ENCODE results near the gene ZBTB7C.

ZBTB7C gene

GRCh38 chr18:48179666-48180065 lies 229.5 kb downstream of the ZBTB7C start:
- no peak overlapping the region for H3K4me3 ChIP-seq (ENCODE audit: low read depth, low read length)
- H3K36me3 ChIP-seq (ENCODE audit: control insufficient read depth in 2 of 2, insufficient read depth in 1 of 2, low read length in 2 of 2): no peaks in the 10 kb centered on the region
- H3K4me1 ChIP-seq (ENCODE audit: control insufficient read depth, insufficient read depth, low read length): 0 out of 2 replicates have a peak, but pooled peaks cover 7% of the 10 kb centered on the region
- CTCF ChIA-PET: interaction anchor here (0.8 kb wide), 1 partner anchor 12 kb away, joined by 3 read pairs; no protein-coding TSS in a partner anchor
- TF ChIP-seq ZNF76 (tag by site-specific recombination; IDR thresholded peaks at IDR 0.05; ENCODE audit: borderline replicate concordance, low read depth): no peak
- no peak for TF ChIP-seq ZNF16 (tag by site-specific recombination; IDR thresholded peaks at IDR 0.05; ENCODE audit: low read depth)
- TF ChIP-seq ZNF394 (tag by site-specific recombination; IDR thresholded peaks at IDR 0.05; ENCODE audit: borderline replicate concordance): no peak
- TF ChIP-seq KLF1 (tag by site-specific recombination; IDR thresholded peaks at IDR 0.05): no peak
- TF ChIP-seq ZNF366 (tag by site-specific recombination; conservative IDR thresholded peaks at IDR 0.05): peak; percentile 94
- POLR2A ChIA-PET: no interaction called here
- H3K9me3 ChIP-seq (ENCODE audit: control insufficient read depth, insufficient read depth, low read depth, low read length): no peaks in the 10 kb centered on the region
- no peak overlapping the region for H3K27ac ChIP-seq (ENCODE audit: extremely low read depth, low read depth, low read length)

DNA sequence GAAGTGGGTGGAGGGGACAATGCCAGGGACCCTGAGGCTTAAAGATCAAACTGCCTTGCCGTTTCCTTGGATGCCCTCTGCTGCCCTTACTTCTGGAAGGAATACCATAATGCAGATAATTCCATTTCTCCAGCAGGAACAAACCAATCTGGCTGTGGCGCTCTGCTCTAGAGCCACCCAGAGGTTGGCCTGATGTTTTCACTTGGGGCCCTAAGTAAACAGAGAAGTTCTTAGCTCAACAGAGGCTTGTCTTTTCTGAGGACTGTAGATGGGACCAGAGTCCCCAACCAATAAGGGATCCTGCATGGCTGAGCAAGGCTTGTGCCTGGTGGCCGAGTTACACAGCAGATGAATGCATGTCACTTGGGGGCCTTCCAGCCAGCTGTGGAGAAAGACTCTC lies 230.2 kb downstream of the ZBTB7C start:
- Histone ChIP-seq H3K9me3 (ENCODE audit: control insufficient read depth, insufficient read depth, low read depth, low read length) (no peaks in the 10 kb centered on the region), H3K4me1 (ENCODE audit: control insufficient read depth, insufficient read depth, low read length) (0 out of 2 replicates have a peak, but pooled peaks cover 7% of the 10 kb centered on the region), H3K27ac (ENCODE audit: extremely low read depth, low read depth, low read length) (no peak overlapping the region), H3K36me3 (ENCODE audit: control insufficient read depth in 2 of 2, insufficient read depth in 1 of 2, low read length in 2 of 2) (no peaks in the 10 kb centered on the region), H3K4me3 (ENCODE audit: low read depth, low read length) (no peak overlapping the region)
- TF ChIP-seq OSR2 (tag by site-specific recombination; IDR thresholded peaks at IDR 0.05) (no peak), ZNF121 (tag by site-specific recombination; IDR thresholded peaks at IDR 0.05) (no peak), SCRT1 (tag by site-specific recombination; IDR thresholded peaks at IDR 0.05; ENCODE audit: borderline replicate concordance) (no peak), ZNF140 (tag by site-specific recombination; IDR thresholded peaks at IDR 0.05) (no peak), BCL6B (tag by site-specific recombination; IDR thresholded peaks at IDR 0.05) (no peak), ZNF629 (tag by site-specific recombination; IDR thresholded peaks at IDR 0.05) (no peak), ZNF664 (tag by site-specific recombination; IDR thresholded peaks at IDR 0.05) (no peak), ZNF768 (tag by site-specific recombination; IDR thresholded peaks at IDR 0.05) (no peak), ZNF510 (tag by site-specific recombination; IDR thresholded peaks at IDR 0.05; ENCODE audit: insufficient replicate concordance) (no peak), ZNF223 (tag by site-specific recombination; IDR thresholded peaks at IDR 0.05) (no peak), ZNF558 (tag by site-specific recombination; IDR thresholded peaks at IDR 0.05) (no peak), KLF8 (tag by site-specific recombination; IDR thresholded peaks at IDR 0.05) (no peak), SCRT2 (tag by site-specific recombination; IDR thresholded peaks at IDR 0.05) (no peak), PRDM1 (tag by site-specific recombination; IDR thresholded peaks at IDR 0.05) (no peak)
- TF ChIP-seq, protein P1, sequence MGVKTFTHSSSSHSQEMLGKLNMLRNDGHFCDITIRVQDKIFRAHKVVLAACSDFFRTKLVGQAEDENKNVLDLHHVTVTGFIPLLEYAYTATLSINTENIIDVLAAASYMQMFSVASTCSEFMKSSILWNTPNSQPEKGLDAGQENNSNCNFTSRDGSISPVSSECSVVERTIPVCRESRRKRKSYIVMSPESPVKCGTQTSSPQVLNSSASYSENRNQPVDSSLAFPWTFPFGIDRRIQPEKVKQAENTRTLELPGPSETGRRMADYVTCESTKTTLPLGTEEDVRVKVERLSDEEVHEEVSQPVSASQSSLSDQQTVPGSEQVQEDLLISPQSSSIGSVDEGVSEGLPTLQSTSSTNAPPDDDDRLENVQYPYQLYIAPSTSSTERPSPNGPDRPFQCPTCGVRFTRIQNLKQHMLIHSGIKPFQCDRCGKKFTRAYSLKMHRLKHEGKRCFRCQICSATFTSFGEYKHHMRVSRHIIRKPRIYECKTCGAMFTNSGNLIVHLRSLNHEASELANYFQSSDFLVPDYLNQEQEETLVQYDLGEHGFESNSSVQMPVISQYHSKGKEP (tag by site-specific recombination; IDR thresholded peaks at IDR 0.05): no peak
- TF ChIP-seq, protein P2, sequence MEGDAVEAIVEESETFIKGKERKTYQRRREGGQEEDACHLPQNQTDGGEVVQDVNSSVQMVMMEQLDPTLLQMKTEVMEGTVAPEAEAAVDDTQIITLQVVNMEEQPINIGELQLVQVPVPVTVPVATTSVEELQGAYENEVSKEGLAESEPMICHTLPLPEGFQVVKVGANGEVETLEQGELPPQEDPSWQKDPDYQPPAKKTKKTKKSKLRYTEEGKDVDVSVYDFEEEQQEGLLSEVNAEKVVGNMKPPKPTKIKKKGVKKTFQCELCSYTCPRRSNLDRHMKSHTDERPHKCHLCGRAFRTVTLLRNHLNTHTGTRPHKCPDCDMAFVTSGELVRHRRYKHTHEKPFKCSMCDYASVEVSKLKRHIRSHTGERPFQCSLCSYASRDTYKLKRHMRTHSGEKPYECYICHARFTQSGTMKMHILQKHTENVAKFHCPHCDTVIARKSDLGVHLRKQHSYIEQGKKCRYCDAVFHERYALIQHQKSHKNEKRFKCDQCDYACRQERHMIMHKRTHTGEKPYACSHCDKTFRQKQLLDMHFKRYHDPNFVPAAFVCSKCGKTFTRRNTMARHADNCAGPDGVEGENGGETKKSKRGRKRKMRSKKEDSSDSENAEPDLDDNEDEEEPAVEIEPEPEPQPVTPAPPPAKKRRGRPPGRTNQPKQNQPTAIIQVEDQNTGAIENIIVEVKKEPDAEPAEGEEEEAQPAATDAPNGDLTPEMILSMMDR (tag by site-specific recombination; IDR thresholded peaks at IDR 0.05): no peak
- ChIA-PET CTCF (interaction anchor here (0.6 to 0.8 kb wide), 2 partner anchors 11 to 544 kb away, joined by 3 read pairs; no protein-coding TSS in a partner anchor), POLR2A (no interaction called here)
